Activated CD4-positive, alpha-beta memory T cell treated with anti-CD3 and anti-CD28 coated beads, Interleukin-2, amount 10 ng/mL, durations not matched to agents 7 days and 5 days (primary cell): Measurements from ENCODE around the gene SYK. TPM values are rescaled to one million over a fixed set of nuclear protein-coding genes. Genes with fewer than 3 reads are reported as not detected.
"Not testable (repeated sequence)": the region's sequence is repeated elsewhere in the genome, so short reads cannot be mapped to it uniquely, and the experiment has no call there.

Experiments
- CTCF ChIA-PET: fragments of 350-600 bp; sonication (Branson Sonifier 250); formaldehyde crosslinking; loops from one replicate; lab custom pipeline; 2021; ENCODE audit warnings: antibody characterized with exemption, inconsistent platforms; lab: Charles Lee
- POLR2A ChIA-PET: fragments of 350-600 bp; sonication (Branson Sonifier 250); formaldehyde crosslinking; loops from one replicate; lab custom pipeline; 2021; ENCODE audit warnings: antibody characterized with exemption; lab: Charles Lee
- DNase-seq: peaks from one replicate; pipeline ENCODE4 v3.0.0-alpha.2; 2020
- H3K27ac Mint-ChIP-seq: one replicate; pipeline ENCODE4 v1.8.0; 2021; ENCODE audit warnings: mild to moderate bottlenecking, mixed read lengths
- H3K27me3 Mint-ChIP-seq: one replicate; pipeline ENCODE4 v1.8.0; 2021; ENCODE audit warnings: mixed read lengths
- H3K36me3 Mint-ChIP-seq: one replicate; pipeline ENCODE4 v1.8.0; 2021; ENCODE audit warnings: low read depth, mixed read lengths
- H3K4me1 Mint-ChIP-seq: one replicate; pipeline ENCODE4 v1.8.0; 2021; ENCODE audit warnings: mixed read lengths
- H3K4me3 Mint-ChIP-seq: one replicate; pipeline ENCODE4 v1.8.0; 2021; ENCODE audit warnings: mild to moderate bottlenecking, mixed read lengths
- H3K9me3 Mint-ChIP-seq: one replicate; pipeline ENCODE4 v1.8.0; 2021; ENCODE audit warnings: mixed read lengths
- total RNA-seq, 2 experiments: library from RNA; stranded (reverse); gene quantifications; one replicate each; pipeline ENCODE4 v1.2.3, GENCODE V29; 2021

SYK gene
- total RNA-seq, 2 experiments from 2014 or later: not detected

DNA sequence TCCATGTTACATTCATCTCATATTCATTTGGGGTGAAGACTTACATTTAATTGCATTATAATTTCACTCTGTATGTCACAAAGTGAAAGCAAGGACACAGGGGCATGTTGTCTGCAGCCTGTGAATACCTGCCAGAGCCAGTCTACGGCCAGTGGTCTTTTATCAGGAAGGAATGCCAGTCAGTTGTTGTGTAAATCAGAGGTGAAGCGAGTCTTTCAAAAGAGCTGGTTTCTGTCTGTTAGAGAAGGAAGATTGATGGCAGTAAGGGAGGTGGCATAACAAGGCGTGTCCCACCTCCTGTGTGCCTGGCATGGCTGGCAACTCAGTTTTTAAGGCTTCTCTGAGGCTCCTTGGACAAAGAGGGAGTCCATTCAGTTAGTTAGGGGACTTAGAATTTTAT, 18.1 kb upstream of the SYK start:
- H3K27ac Mint-ChIP-seq: no peak overlapping the region
- POLR2A ChIA-PET: no interaction called here
- H3K4me1 Mint-ChIP-seq: no peaks in the 10 kb centered on the region
- no peaks in the 10 kb centered on the region for H3K36me3 Mint-ChIP-seq
- H3K4me3 Mint-ChIP-seq: no peak overlapping the region
- H3K27me3 Mint-ChIP-seq: peaks cover 20% of the 10 kb centered on the region
- DNase-seq: no peak
- no peaks in the 10 kb centered on the region for H3K9me3 Mint-ChIP-seq
- CTCF ChIA-PET: no interaction called here

DNA sequence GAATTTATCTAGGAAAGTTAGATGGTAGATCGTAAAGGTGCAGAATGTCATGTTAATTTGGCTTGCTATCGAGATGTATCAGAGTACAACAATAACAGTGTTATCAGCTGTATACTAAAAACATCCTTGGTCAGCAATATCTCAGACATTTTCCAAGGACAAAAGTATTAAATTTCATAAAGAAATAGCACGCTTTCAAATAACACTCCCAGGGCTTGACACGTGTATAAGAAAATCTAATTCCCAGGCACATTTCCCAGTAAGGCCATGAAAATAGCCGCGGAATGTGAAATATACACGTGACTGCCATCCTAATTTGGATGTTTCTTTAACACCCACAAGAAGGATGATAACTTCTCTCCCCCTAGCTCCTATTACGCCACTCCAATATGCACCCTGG, 17.7 kb upstream of the SYK start:
- Mint-ChIP-seq H3K27ac (no peak overlapping the region), H3K9me3 (no peaks in the 10 kb centered on the region), H3K36me3 (no peaks in the 10 kb centered on the region), H3K4me1 (no peaks in the 10 kb centered on the region), H3K27me3 (peaks cover 21% of the 10 kb centered on the region), H3K4me3 (no peak overlapping the region)
- POLR2A ChIA-PET: no interaction called here
- DNase-seq: no peak
- CTCF ChIA-PET: no interaction called here

DNA sequence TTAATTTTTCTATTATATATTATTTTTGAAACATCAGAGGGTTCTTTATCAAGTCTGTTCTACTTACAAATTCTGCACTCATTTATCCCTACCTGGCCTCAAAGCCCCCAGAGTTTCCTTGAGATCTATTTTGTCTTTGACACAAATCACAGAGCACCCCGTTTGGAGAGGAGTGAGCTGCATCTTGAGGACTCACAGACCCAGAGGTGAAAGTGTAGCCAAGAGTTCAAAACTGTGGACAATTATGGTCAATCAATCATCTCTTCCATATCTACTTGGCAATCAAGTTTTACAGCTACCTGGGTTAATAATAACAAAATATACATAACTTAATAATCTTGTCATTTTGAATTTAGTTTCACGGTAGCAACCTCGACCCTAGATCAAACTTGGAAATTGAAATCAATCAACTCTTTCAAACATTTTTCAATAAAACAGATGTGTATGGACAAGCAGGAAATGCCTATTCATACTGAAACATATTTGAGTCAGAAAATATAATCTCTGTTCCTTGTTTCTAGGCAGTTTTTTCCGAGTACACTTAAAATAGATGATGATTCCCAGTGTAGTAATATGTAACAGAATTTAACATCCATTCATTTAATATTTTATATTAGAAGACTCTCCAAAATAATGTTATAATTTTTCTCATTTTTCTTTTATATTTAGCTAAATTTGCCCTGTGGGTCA, 13.7 kb upstream of the SYK start:
- Mint-ChIP-seq H3K36me3 (no peaks in the 10 kb centered on the region), H3K27ac (no peak overlapping the region)

DNA sequence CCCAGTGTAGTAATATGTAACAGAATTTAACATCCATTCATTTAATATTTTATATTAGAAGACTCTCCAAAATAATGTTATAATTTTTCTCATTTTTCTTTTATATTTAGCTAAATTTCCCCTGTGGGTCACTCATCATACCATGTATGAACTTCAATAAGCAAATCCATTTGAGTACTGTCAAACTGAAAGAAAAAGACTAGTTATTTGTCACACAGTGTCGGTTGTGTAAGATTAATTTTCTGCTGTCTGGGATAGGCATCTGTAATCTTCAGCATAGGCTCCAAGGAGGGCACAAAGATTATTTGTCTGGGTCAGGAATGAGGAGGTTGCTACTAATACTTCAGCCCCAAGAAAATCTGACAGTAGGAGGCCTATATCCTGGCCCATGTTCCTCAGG, 13.1 kb upstream of the SYK start:
- DNase-seq, H3K4me3 Mint-ChIP-seq, H3K9me3 Mint-ChIP-seq, H3K4me1 Mint-ChIP-seq, H3K36me3 Mint-ChIP-seq, POLR2A ChIA-PET, CTCF ChIA-PET, H3K27ac Mint-ChIP-seq: not testable (repeated sequence)
- peaks cover 29% of the 10 kb centered on the region for H3K27me3 Mint-ChIP-seq

More for the DNA sequence above, 13.7 kb upstream of the SYK start:
- H3K27me3 Mint-ChIP-seq: peaks cover 29% of the 10 kb centered on the region
- no peaks in the 10 kb centered on the region for H3K9me3 Mint-ChIP-seq
- ChIA-PET POLR2A (no interaction called here), CTCF (no interaction called here)
- H3K4me1 Mint-ChIP-seq: no peaks in the 10 kb centered on the region
- DNase-seq: no peak
- H3K4me3 Mint-ChIP-seq: no peak overlapping the region

DNA sequence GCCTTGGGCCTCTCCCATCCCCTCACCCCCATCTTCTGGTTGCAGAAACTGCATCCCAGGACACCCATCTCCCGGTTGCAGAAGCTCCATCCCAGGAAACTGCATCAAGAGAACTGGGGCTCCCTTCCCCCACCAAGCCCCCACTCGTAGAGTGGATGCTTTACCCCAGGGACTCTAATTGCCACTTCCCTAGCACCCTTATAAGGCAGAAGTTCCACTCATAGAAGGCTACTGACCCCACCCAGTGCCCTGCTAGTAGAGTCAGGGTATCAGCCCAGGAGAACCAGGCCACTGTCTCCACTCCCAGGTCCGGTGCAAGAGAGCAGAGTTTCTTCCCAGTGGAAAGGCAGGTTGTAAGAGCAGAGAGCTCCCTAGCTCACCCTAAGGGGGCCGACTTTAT, 12.2 kb upstream of the SYK start:
- H3K4me1 Mint-ChIP-seq: no peaks in the 10 kb centered on the region
- DNase-seq: no peak
- no peak overlapping the region for H3K27ac Mint-ChIP-seq
- no peaks in the 10 kb centered on the region for H3K36me3 Mint-ChIP-seq
- ChIA-PET CTCF (no interaction called here), POLR2A (no interaction called here)
- no peaks in the 10 kb centered on the region for H3K9me3 Mint-ChIP-seq
- peaks cover 31% of the 10 kb centered on the region for H3K27me3 Mint-ChIP-seq
- no peak overlapping the region for H3K4me3 Mint-ChIP-seq

DNA sequence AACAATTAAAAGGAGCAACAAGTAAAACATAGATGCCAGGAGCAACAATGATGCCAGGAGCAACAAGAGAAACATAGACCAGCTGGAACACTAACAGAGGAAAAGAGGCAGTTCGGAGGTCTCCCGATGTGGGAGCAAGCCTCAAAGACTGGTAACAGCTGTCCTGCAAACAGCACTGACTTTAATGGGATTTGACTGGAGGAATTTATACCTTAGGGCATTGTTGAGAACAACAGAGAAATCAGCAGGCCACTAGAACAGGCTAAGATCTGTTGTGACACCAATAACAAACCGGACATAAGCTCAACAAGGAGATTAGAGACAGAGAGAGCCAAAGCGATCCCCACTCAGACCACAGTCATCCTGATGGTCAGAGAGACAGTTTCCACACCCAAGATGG, 11.8 kb upstream of the SYK start:
- H3K27ac Mint-ChIP-seq: no peak overlapping the region
- ChIA-PET CTCF (no interaction called here), POLR2A (no interaction called here)
- peaks cover 31% of the 10 kb centered on the region for H3K27me3 Mint-ChIP-seq
- H3K9me3 Mint-ChIP-seq: no peaks in the 10 kb centered on the region
- H3K36me3 Mint-ChIP-seq: no peaks in the 10 kb centered on the region
- no peaks in the 10 kb centered on the region for H3K4me1 Mint-ChIP-seq
- DNase-seq: no peak
- no peak overlapping the region for H3K4me3 Mint-ChIP-seq

DNA sequence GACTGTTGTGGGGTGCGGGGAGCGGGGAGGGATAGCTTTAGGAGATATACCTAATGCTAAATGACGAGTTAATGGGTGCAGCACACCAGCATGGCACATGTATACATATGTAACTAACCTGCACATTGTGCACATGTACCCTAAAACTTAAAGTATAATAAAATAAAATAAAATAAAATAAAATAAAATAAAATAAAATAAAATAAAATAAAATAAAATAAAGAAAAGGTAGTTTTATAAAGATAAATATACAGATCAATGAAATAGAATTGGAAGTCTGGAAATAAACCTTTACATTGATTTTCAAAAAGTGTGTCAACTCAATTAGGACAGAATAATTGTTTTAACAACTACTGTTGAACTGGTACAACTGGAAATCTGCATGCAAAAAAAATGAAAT, 8.6 kb upstream of the SYK start:
- DNase-seq, H3K9me3 Mint-ChIP-seq, CTCF ChIA-PET: not testable (repeated sequence)

DNA sequence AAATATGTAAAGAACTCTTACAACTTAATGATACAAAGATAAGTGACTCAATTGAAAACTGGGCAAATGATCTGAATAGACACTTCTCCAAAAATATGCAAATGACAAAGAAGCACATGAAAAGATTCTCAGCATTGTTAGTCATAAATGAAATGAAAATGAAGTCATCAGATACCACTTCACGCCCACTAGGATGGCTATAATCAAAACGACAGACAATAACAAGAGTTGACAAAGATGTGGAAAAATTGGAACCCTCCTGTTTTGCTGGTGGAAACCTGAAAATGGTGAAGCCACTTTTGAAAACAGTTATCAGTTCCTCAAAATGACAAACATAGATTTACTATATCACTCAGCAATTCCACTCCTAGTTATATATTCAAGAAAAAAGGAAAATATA, 7.9 kb upstream of the SYK start:
- Mint-ChIP-seq H3K4me1 (no peaks in the 10 kb centered on the region), H3K36me3 (no peaks in the 10 kb centered on the region), H3K4me3 (no peak overlapping the region), H3K9me3 (no peaks in the 10 kb centered on the region), H3K27me3 (peaks cover 32% of the 10 kb centered on the region), H3K27ac (no peak overlapping the region)
- no peak for DNase-seq
- CTCF ChIA-PET: no interaction called here
- POLR2A ChIA-PET: no interaction called here

More for the DNA sequence above, 8.6 kb upstream of the SYK start:
- H3K4me1 Mint-ChIP-seq, H3K36me3 Mint-ChIP-seq, POLR2A ChIA-PET, H3K27ac Mint-ChIP-seq, H3K4me3 Mint-ChIP-seq: not testable (repeated sequence)
- peaks cover 34% of the 10 kb centered on the region for H3K27me3 Mint-ChIP-seq

DNA sequence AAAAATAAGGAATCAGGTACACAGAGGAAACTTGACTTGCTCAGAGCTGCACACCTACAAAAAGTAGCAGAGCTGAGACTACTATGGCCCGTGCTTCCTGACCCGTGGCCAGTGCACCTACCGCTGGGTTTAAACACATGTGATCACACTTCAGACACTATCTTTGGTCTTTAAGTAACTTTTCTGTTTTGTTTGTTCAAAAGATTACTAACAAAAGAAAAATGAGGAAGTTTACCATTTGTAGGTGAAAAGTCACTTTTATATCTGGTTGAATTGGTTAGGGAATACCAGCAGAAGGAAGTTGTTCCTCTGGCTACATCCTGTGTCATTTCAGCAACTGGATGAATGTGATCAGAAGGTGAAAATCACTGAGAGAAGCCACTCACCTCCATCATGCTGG, 6.5 kb upstream of the SYK start:
- no peaks in the 10 kb centered on the region for H3K9me3 Mint-ChIP-seq
- peaks cover 40% of the 10 kb centered on the region for H3K27me3 Mint-ChIP-seq
- no peaks in the 10 kb centered on the region for H3K4me1 Mint-ChIP-seq
- H3K4me3 Mint-ChIP-seq: no peak overlapping the region
- CTCF ChIA-PET: no interaction called here
- no peak overlapping the region for H3K27ac Mint-ChIP-seq
- no peaks in the 10 kb centered on the region for H3K36me3 Mint-ChIP-seq
- POLR2A ChIA-PET: no interaction called here
- no peak for DNase-seq

DNA sequence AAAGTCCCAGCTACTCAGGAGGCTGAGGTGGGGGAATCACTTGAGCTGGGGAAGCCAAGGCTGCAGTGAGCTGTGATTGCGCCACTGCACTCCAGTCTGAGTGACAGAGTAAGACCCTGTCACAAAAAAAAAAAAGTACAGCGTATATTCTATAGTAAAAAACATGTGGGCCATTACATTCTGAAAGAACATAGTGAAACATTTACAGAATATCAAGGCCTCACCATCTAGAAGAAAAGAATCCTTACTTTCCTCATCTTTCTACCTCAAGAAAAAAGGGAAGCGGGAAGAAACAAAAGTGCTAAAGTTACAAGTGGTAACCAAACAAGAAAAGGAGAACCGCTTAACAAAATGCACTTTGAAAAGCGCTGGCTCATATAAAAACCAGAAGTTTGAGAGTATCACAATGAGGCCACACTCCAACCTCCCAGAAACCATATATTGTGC, 5.7 kb upstream of the SYK start:
- no peaks in the 10 kb centered on the region for H3K4me1 Mint-ChIP-seq
- POLR2A ChIA-PET: no interaction called here
- H3K27me3 Mint-ChIP-seq: peaks cover 47% of the 10 kb centered on the region
- H3K9me3 Mint-ChIP-seq: no peaks in the 10 kb centered on the region
- no peak for DNase-seq
- no peak overlapping the region for H3K27ac Mint-ChIP-seq
- H3K36me3 Mint-ChIP-seq: no peaks in the 10 kb centered on the region
- no peak overlapping the region for H3K4me3 Mint-ChIP-seq
- CTCF ChIA-PET: no interaction called here

DNA sequence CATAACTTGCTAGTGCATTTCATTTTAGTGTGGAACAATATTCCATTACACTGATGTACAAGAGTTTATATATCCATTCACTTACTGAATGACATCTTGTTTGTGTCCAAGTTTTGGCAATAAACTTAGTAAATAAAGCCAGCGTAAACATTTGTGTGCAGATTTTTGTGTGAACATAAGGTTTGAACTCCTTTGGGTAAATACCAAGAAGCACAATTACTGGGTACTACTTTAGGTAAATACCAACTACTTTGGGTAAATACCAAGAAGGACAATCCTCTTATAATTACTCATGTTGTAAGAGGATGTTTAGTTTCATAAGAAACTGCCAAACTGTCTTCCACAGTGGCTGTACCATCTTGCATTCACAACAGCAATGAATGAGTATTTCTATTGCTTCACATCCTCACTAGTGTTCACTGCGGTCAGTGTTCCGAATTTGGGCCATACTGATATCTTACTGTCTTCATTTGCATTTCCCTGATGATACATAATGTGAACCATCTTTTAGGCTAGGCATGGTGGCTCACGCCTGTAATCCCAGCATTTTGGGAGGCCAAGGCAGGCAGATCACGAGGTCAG, 2.3 kb upstream of the SYK start:
- Mint-ChIP-seq H3K27me3 (peaks cover 68% of the 10 kb centered on the region), H3K27ac (no peak overlapping the region), H3K36me3 (no peaks in the 10 kb centered on the region), H3K9me3 (no peaks in the 10 kb centered on the region), H3K4me1 (peaks cover 5% of the 10 kb centered on the region), H3K4me3 (no peak overlapping the region)
- CTCF ChIA-PET: no interaction called here
- no peak for DNase-seq
- POLR2A ChIA-PET: no interaction called here

DNA sequence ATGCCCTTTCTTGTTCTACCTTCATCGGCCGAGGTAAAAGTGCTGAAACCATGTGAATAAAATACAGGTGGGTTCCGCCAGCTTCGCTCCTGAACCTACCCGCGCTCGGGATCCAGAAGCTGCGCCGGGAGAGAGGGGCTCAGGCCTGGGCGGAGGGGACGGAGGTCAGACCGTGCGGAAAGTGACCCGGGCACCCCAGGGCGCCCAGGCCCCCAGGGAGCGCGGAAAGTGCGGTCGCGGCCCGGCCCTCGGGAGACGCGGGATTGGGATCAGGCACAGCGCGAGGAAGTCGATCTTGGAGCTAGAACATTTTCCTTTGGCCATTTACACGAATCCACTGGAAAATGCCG, 329 bp downstream of the SYK start:
- Mint-ChIP-seq H3K36me3 (no peaks in the 10 kb centered on the region), H3K27ac (no peak overlapping the region), H3K4me3 (peak overlapping the region; percentile 9), H3K9me3 (no peaks in the 10 kb centered on the region), H3K27me3 (peaks cover 83% of the 10 kb centered on the region), H3K4me1 (peaks cover 5% of the 10 kb centered on the region)
- no peak for DNase-seq
- ChIA-PET POLR2A (no interaction called here), CTCF (no interaction called here)

DNA sequence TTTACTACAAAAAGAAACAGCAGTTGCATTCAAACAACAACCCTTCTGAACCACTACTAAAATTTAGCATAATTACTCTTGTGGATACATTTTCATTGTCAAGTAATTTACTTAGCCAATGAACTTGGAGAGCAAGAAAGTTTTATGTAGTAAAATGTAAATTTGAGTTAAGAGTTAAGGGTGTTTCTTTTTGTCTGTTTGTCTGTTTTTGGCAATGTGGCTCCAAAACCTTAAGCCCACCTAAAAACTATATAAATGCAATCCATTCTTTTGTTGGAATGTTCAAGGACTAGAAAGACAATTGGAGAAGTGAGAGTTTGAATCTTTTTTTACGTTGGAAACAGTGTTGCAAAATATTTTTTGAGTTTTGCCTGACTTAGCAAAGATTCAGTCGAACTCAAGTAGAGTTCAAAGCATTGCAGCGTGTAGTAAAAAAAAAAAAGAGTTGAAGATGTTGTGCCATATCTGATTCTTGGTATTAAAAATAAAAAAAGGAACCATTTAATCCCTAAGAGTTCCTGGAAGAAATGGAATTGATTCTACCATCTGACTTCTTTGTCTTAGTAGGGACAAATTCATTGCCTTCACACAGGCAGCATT, 867 bp downstream of the SYK start:
- Mint-ChIP-seq H3K27me3 (peaks cover 88% of the 10 kb centered on the region), H3K36me3 (no peaks in the 10 kb centered on the region), H3K27ac (no peak overlapping the region), H3K4me1 (peaks cover 5% of the 10 kb centered on the region), H3K4me3 (no peak overlapping the region), H3K9me3 (no peaks in the 10 kb centered on the region)
- CTCF ChIA-PET: no interaction called here
- POLR2A ChIA-PET: no interaction called here
- no peak for DNase-seq
